HepG2 (cell line): ENCODE data around the gene TXNDC2. TPM values are rescaled to one million over a fixed set of nuclear protein-coding genes. Genes with fewer than 3 reads are reported as not detected.

Experiments used
- ATAC-seq: fragments of 200-7000 bp; cut with Tn5 transposase; 3 replicates; pipeline ENCODE4 v1.9.1; 2020; ENCODE audit warnings: mild to moderate bottlenecking, moderate library complexity
- BruUV-seq: library from RNA; stranded (reverse); fragments of 400-500 nt; replicated peaks from 2 replicates; lab custom pipeline; 2021; lab: Mats Ljungman, UMichigan
- CTCF ChIA-PET: fragments of 300-600 bp; formaldehyde crosslinking; extraction: SDS; loops from one replicate; lab custom pipeline; 2021; ENCODE audit warnings: low total read pairs, inconsistent platforms, low intra/inter-chr PET ratio; lab: Yijun Ruan, JAX
- POLR2A ChIA-PET: fragments of 350-600 bp; sonication (Branson Sonifier 250); formaldehyde crosslinking; loops from one replicate; lab custom pipeline; 2020; ENCODE audit warnings: antibody characterized with exemption, inconsistent platforms; lab: Yijun Ruan, JAX
- DNase-seq: peaks from one replicate; pipeline ENCODE4 v3.0.0-alpha.2; 2015; ENCODE audit warnings: low spot score
- FAIRE-seq: peaks from 3 replicates; lab custom pipeline; 2011; peaks lifted over from hg19 to GRCh38; lab: Jason Lieb, UNC
- H2AFZ ChIP-seq: one replicate; pipeline ENCODE4 v1.6.1; 2011; ENCODE audit warnings: low read length, inconsistent platforms
- H3K27ac ChIP-seq: fragments of 300-600 bp; 3 replicates; pipeline ENCODE4 v1.8.0; 2011; ENCODE audit warnings: mixed run types, mild to moderate bottlenecking, mixed read lengths, low read length, inconsistent platforms; ENCODE audit not compliant: insufficient read depth; ENCODE audit errors: extremely low read length
- H3K27me3 ChIP-seq, 2 experiments: fragments of 200-600 bp in 1 of 2; 2 replicates in 1 of 2; 3 replicates in 1 of 2; pipeline versions ENCODE4 v1.6.0 to v1.8.0; 2011; ENCODE audit warnings: low read length in 2 of 2, mild to moderate bottlenecking in 2 of 2, moderate library complexity in 2 of 2, inconsistent platforms in 1 of 2; ENCODE audit not compliant: insufficient read depth in 2 of 2, control insufficient read depth in 1 of 2
- H3K36me3 ChIP-seq, 2 experiments: fragments of 200-600 bp in 1 of 2; replicated peaks in 1 of 2; 2 replicates in 1 of 2; 3 replicates in 1 of 2; pipeline versions ENCODE4 v1.5.1 to v1.8.0; 2011; ENCODE audit warnings: low read length in 2 of 2, inconsistent platforms in 1 of 2; ENCODE audit not compliant: insufficient read depth in 2 of 2, control insufficient read depth in 1 of 2
- H3K4me1 ChIP-seq: 2 replicates; pipeline ENCODE4 v1.5.1; 2012; ENCODE audit warnings: low read length, inconsistent platforms; ENCODE audit not compliant: insufficient read depth
- H3K4me2 ChIP-seq: 2 replicates; pipeline ENCODE4 v1.6.0; 2011; ENCODE audit warnings: low read depth, low read length, inconsistent platforms
- H3K4me3 ChIP-seq, 3 experiments: fragments of 200-600 bp in 1 of 3; sonication (generic), shearing (Covaris generic) in 1 of 3; replicated peaks in 1 of 3; 2 replicates each; pipeline ENCODE4 v1.5.1; 2011 to 2016; ENCODE audit warnings: low read length in 3 of 3, inconsistent platforms in 2 of 3, low read depth in 2 of 3, mild to moderate bottlenecking in 2 of 3, control low read depth in 1 of 3, mixed read lengths in 1 of 3; ENCODE audit not compliant: insufficient read depth in 1 of 3
- H3K79me2 ChIP-seq: one replicate; pipeline ENCODE4 v1.6.1; 2011; ENCODE audit warnings: low read length, inconsistent platforms; ENCODE audit not compliant: insufficient read depth
- H3K9ac ChIP-seq: 2 replicates; pipeline ENCODE4 v1.6.0; 2011; ENCODE audit warnings: mild to moderate bottlenecking, low read depth, low read length, inconsistent platforms; ENCODE audit not compliant: insufficient read depth
- H3K9me3 ChIP-seq: 2 replicates; pipeline ENCODE4 v1.5.1; 2012; ENCODE audit warnings: mild to moderate bottlenecking, low read length
- H4K20me1 ChIP-seq: 2 replicates; pipeline ENCODE4 v1.6.0; 2011; ENCODE audit warnings: inconsistent platforms, mild to moderate bottlenecking, low read length, moderate library complexity; ENCODE audit not compliant: insufficient read depth
- ZNF546 ChIP-seq: sonication (generic); formaldehyde crosslinking; conservative IDR thresholded peaks from 2 replicates; pipeline ENCODE4 v1.8.1; 2023; ENCODE audit warnings: mild to moderate bottlenecking, missing genetic modification reagents
- WGBS: methylation state at CpG from one replicate; pipeline ENCODE4 v1.1.6; 2017; ENCODE audit warnings: low lambda C conversion rate; 5-methylcytosine and 5-hydroxymethylcytosine counted together
- in situ Hi-C: cut with HindIII; loops from 2 replicates; pipeline ENCODE4 v1.10.0; 2017; ENCODE audit warnings: low pct_unique_long_range_greater_than_20kb; ENCODE audit not compliant: extremely low pct_ligation_motif_present
- intact Hi-C: fragments of 100-400 bp; cut with micrococcal nuclease; formaldehyde crosslinking; loops from one replicate; pipeline ENCODE4 v1.10.0; 2022; ENCODE audit not compliant: unreplicated experiment
- polyA plus RNA-seq, 8 experiments: library from polyadenylated mRNA; depleted of rRNA in 3 of 8; stranded (reverse) in 7 of 8; unstranded in 1 of 8; fragments of >200 nt; fragmentation: Illumina TruSeq in 4 of 8; extraction: Trizol in 4 of 8; gene quantifications; 2 replicates each; pipeline versions ENCODE4 v1.2.1 to v1.2.3, GENCODE V29; 2011 to 2016; ENCODE audit warnings: low read depth in 4 of 8, missing spikeins in 1 of 8, mixed read lengths in 1 of 8; ENCODE audit not compliant: insufficient read depth in 1 of 8
- total RNA-seq, 5 experiments: library from RNA; depleted of rRNA; stranded (reverse); fragments of >200 nt; fragmentation: Illumina TruSeq; extraction: Trizol; gene quantifications; 2 replicates each; pipeline ENCODE4 v1.2.3, GENCODE V29; 2016; ENCODE audit warnings: low read depth in 1 of 5
- TF ChIP-seq, protein P1 (sequence below), 2 experiments: IDR thresholded peaks; 2 replicates each; pipeline ENCODE4 v1.6.1; 2011 to 2012; ENCODE audit warnings: low read length in 2 of 2, borderline replicate concordance in 1 of 2, low read depth in 1 of 2, mild to moderate bottlenecking in 1 of 2, moderate library complexity in 1 of 2
- TF ChIP-seq, protein P2 (sequence below): sonication (generic); formaldehyde crosslinking; IDR thresholded peaks from 2 replicates; pipeline ENCODE4 v1.8.1; 2022; ENCODE audit warnings: mild to moderate bottlenecking, missing genetic modification reagents

TXNDC2 gene
- total and polyA plus RNA-seq, 2 of the 13 experiments (the other 11 are each of a cell fraction or from before 2014, with no cell fraction given), result not detected

DNA sequence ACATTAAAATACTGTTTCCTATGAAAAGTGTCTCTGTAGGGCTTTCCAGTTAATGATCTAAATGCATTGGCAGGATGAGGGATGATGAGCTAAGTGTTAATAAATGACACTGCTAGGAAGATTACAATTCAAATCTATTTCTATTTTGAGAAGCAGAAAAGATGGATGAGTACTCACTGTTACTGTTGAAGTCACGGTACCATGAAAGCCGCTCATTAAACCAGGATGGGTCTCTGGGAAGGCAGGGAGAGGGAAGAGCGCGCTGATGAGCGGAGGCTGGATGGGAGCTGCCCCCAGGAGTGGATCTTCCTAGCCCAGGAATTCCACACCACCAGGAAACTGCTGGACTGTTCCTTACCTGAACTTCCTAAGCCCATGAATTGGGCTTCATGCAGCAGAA lies 27.1 kb upstream of the TXNDC2 start:
- no peaks in the 10 kb centered on the region for H3K79me2 ChIP-seq
- H3K4me3 ChIP-seq, result no peak overlapping the region
- H3K9me3 ChIP-seq, result no peaks in the 10 kb centered on the region
- DNase-seq, result no peak
- in situ Hi-C loops (no loop called here), intact Hi-C loops (no loop called here)
- H2AFZ ChIP-seq, result no peak overlapping the region
- TF ChIP-seq, protein P1, sequence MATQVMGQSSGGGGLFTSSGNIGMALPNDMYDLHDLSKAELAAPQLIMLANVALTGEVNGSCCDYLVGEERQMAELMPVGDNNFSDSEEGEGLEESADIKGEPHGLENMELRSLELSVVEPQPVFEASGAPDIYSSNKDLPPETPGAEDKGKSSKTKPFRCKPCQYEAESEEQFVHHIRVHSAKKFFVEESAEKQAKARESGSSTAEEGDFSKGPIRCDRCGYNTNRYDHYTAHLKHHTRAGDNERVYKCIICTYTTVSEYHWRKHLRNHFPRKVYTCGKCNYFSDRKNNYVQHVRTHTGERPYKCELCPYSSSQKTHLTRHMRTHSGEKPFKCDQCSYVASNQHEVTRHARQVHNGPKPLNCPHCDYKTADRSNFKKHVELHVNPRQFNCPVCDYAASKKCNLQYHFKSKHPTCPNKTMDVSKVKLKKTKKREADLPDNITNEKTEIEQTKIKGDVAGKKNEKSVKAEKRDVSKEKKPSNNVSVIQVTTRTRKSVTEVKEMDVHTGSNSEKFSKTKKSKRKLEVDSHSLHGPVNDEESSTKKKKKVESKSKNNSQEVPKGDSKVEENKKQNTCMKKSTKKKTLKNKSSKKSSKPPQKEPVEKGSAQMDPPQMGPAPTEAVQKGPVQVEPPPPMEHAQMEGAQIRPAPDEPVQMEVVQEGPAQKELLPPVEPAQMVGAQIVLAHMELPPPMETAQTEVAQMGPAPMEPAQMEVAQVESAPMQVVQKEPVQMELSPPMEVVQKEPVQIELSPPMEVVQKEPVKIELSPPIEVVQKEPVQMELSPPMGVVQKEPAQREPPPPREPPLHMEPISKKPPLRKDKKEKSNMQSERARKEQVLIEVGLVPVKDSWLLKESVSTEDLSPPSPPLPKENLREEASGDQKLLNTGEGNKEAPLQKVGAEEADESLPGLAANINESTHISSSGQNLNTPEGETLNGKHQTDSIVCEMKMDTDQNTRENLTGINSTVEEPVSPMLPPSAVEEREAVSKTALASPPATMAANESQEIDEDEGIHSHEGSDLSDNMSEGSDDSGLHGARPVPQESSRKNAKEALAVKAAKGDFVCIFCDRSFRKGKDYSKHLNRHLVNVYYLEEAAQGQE (IDR thresholded peaks at IDR 0.05; ENCODE audit: borderline replicate concordance in 1 of 2, low read depth in 1 of 2, low read length in 2 of 2), result no peak
- TF ChIP-seq, protein P2, sequence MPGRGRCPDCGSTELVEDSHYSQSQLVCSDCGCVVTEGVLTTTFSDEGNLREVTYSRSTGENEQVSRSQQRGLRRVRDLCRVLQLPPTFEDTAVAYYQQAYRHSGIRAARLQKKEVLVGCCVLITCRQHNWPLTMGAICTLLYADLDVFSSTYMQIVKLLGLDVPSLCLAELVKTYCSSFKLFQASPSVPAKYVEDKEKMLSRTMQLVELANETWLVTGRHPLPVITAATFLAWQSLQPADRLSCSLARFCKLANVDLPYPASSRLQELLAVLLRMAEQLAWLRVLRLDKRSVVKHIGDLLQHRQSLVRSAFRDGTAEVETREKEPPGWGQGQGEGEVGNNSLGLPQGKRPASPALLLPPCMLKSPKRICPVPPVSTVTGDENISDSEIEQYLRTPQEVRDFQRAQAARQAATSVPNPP (CRISPR knock-in tag), result no peak
- TF ChIP-seq ZNF546, result no peak
- no peak for FAIRE-seq
- H3K4me1 ChIP-seq, result peaks cover 43% of the 10 kb centered on the region
- H3K27ac ChIP-seq, result no peak overlapping the region
- no peaks in the 10 kb centered on the region for H4K20me1 ChIP-seq
- H3K9ac ChIP-seq, result no peak overlapping the region
- H3K27me3 ChIP-seq, result no peaks in the 10 kb centered on the region
- no TSS peak for BruUV-seq
- H3K4me2 ChIP-seq, result no peak overlapping the region
- ChIA-PET CTCF (no interaction called here), POLR2A (no interaction called here)
- ATAC-seq, result no peak
- WGBS, result 83% methylated on average over 5 of the region's 5 CpGs
- H3K36me3 ChIP-seq, result no peaks in the 10 kb centered on the region
